Measurements from ENCODE around the gene TMPRSS2. TPM values are rescaled to one million over a fixed set of nuclear protein-coding genes. Genes with fewer than 3 reads are reported as not detected.
A peak's percentile ranks its signal among the peaks of the same experiment; 100 is the strongest.

The TMPRSS2 gene
- total RNA-seq, 2 donors from 2014 or later: not detected

DNA sequence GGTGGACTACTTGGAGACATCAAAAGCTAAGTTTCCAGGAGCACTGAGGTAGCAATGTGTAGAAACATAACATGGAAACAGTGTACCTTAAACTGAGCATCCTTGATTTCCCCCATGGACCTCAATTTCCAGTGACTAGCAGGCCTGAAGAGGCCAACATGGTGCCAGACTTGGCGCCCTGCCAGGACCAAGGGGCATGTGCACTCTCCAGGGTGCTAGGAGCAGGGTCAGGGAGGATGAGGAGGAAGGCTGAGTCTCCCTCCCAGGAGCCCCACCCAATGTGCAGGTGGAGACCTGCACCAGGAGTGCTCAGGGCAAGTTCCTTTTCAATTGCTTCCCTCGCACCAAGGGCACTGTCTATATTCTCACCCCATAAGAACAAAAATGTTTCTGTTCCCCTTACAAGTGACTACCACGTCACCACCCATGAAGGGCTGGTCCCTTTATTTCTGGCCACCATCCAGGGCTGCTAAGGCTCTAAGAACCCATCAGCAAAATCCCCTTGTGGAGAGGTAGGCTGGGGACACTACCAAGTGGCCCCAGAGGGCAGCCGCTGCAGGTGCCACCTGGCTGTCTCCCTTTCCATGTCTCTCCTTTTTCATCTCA, 42.7 kb downstream of the TMPRSS2 start:
- Mint-ChIP-seq H3K27me3 (peaks cover 14 to 17% of the 10 kb centered on the region in 2 donors), H3K36me3 (no peaks in the 10 kb centered on the region), H3K27ac (no peak overlapping the region), H3K9me3 (no peaks in the 10 kb centered on the region), H3K4me3 (no peak overlapping the region), H3K4me1 (ENCODE audit: low read depth in 2 of 2) (peaks cover 20 to 26% of the 10 kb centered on the region in 2 donors)
- DNase-seq (ENCODE audit: low spot score) (no peak), ATAC-seq (peak in 1 of 2 donors; percentile 40)

DNA sequence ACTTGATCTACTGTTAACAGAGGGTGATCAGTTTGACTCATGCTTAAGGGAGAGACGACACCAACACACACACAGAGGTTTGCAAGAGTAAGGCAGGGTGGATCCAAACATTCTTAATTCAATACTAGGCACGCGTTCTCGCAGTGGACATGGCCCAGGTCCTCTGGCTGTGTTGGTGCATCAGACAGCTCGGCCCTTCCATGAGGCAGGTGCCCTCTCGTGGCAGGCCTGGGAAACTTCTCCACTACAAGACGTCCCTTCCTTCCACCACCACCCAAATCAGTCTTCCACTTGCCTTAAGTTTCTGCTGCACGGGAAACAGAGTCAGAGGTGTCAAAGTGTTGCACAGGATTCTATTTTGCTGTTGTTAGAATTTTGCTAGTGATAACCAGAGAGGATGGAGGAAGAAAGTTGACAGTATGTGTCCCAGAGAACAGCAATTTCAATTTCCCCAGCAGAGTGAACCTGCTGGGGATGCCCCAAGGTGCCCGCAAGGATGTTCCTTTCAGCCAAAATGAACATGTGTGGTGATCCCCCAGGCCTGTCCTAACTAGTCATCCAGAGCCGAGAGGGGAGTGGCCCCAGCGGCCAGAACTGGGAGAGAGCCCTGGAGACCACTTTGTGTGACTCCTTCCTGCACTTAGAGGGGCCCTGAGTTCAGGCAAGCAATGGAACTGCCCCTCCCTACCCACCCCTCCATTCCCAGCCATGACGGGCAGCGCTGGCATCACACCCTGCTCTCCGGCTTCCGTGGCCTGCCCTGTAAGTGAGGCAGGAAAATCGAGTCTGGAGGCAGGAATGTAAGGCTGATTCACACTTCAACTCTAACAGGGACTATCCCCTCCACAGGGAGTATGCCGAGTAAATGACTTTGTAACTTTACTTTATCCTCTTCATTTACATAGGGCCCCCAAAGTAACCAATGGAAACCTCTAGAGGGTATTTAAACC, 47.1 kb downstream of the TMPRSS2 start:
- no peaks in the 10 kb centered on the region for H3K27me3 Mint-ChIP-seq
- DNase-seq (ENCODE audit: low spot score) (no peak), ATAC-seq (peak in 1 of 2 donors; percentile 56)
- H3K36me3 Mint-ChIP-seq: no peaks in the 10 kb centered on the region
- H3K4me3 Mint-ChIP-seq: no peak overlapping the region
- no peaks in the 10 kb centered on the region for H3K9me3 Mint-ChIP-seq
- H3K27ac Mint-ChIP-seq: no peak overlapping the region
- peaks cover 3 to 4% of the 10 kb centered on the region in 2 donors for H3K4me1 Mint-ChIP-seq (ENCODE audit: low read depth in 2 of 2)

DNA sequence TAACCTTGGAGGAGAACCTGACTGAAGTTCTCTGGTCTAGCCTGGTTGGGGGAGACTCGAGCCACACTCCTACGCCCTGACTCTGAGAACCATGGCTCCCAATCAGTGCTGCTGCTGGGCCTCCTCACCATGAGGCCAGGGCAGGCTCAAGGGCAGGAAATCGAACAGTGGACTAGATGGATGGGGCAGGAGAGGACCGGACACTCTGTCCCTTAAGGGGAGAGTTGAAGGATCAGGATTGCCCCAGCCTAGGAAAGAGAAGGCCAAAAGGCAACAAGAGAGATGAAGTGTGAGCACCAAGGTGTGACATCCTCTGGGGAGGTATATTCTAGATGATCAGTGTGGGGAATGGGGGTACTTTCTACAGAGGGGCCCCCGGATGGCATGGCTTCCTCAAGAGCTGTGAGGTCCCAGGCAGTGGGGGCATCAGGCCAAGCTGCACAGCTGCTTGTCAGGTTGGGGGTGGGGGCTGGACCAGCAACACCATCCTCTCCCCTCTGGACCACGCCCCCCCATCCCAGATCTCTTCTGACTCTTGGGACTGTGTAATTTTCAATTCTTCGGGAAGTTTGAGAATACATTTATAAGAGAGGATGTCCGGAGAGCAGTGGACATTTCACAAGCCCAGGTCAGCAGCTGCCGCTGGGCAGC, 47.9 kb downstream of the TMPRSS2 start:
- H3K4me3 Mint-ChIP-seq: no peak overlapping the region
- no peaks in the 10 kb centered on the region for H3K36me3 Mint-ChIP-seq
- ATAC-seq: no peak
- H3K27me3 Mint-ChIP-seq: no peaks in the 10 kb centered on the region
- no peak overlapping the region for H3K27ac Mint-ChIP-seq
- DNase-seq (ENCODE audit: low spot score): no peak
- H3K9me3 Mint-ChIP-seq: no peaks in the 10 kb centered on the region
- H3K4me1 Mint-ChIP-seq (ENCODE audit: low read depth in 2 of 2): peaks cover 3 to 4% of the 10 kb centered on the region in 2 donors

DNA sequence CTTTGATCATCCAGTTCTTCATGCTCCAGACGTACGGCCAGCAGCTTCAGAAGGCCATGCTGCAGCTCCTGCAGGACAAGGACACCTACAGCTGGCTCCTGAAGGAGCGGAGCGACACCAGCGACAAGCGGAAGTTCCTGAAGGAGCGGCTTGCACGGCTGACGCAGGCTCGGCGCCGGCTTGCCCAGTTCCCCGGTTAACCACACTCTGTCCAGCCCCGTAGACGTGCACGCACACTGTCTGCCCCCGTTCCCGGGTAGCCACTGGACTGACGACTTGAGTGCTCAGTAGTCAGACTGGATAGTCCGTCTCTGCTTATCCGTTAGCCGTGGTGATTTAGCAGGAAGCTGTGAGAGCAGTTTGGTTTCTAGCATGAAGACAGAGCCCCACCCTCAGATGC, 49.4 kb downstream of the TMPRSS2 start:
- H3K27me3 Mint-ChIP-seq: no peaks in the 10 kb centered on the region
- ATAC-seq (no peak), DNase-seq (ENCODE audit: low spot score) (no peak)
- no peak overlapping the region for H3K27ac Mint-ChIP-seq
- H3K9me3 Mint-ChIP-seq: no peaks in the 10 kb centered on the region
- H3K4me3 Mint-ChIP-seq: no peak overlapping the region
- peaks cover 3 to 4% of the 10 kb centered on the region in 2 donors for H3K4me1 Mint-ChIP-seq (ENCODE audit: low read depth in 2 of 2)
- H3K36me3 Mint-ChIP-seq: no peaks in the 10 kb centered on the region

DNA sequence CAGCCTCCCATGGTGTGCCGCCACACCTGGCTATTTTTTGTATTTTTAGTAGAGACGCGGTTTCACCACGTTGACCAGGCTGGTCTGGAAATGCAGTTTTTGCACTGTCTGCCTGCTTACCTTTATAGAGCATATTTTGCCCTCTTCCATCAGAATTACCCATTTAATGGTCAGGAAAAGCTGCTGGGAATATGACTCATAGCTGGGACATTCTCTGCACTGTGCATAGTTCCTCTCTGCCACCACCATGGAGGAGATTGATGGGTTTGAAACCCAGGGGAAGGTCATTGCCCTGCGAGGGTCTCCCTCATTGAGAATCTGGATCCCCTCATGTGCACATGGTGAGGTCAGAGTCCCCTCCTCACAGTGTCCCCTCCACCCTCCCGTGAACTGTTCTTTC, 49.8 kb downstream of the TMPRSS2 start:
- Mint-ChIP-seq H3K36me3 (no peaks in the 10 kb centered on the region), H3K9me3 (no peaks in the 10 kb centered on the region), H3K27ac (no peak overlapping the region), H3K4me3 (no peak overlapping the region), H3K27me3 (no peaks in the 10 kb centered on the region), H3K4me1 (ENCODE audit: low read depth in 2 of 2) (peaks cover 3 to 4% of the 10 kb centered on the region in 2 donors)
- DNase-seq (ENCODE audit: low spot score) (no peak), ATAC-seq (no peak)

DNA sequence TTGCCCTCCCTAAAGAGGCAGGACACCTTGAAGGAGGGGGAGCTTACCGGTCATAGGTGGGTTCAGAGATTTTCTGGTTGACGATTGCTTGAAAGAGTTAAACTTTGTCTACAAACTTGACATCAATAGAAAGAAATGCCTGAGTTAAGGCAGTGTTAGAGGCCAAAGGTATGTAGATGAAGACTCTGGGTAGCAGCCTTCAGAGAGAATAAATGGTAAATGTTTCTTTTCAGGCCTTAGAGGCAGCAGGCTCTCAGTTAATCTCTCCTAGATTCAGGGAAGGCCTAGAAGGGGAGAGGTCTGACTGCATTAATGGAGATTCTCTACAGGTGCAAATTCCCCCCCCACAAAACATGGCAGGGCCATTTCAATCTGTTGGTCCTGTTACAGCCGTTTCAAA, 54.2 kb downstream of the TMPRSS2 start:
- DNase-seq (ENCODE audit: low spot score) (no peak), ATAC-seq (no peak)
- Mint-ChIP-seq H3K4me1 (ENCODE audit: low read depth in 2 of 2) (no peaks in the 10 kb centered on the region), H3K36me3 (no peaks in the 10 kb centered on the region), H3K27ac (no peak overlapping the region), H3K4me3 (no peak overlapping the region), H3K9me3 (no peaks in the 10 kb centered on the region), H3K27me3 (no peaks in the 10 kb centered on the region)

DNA sequence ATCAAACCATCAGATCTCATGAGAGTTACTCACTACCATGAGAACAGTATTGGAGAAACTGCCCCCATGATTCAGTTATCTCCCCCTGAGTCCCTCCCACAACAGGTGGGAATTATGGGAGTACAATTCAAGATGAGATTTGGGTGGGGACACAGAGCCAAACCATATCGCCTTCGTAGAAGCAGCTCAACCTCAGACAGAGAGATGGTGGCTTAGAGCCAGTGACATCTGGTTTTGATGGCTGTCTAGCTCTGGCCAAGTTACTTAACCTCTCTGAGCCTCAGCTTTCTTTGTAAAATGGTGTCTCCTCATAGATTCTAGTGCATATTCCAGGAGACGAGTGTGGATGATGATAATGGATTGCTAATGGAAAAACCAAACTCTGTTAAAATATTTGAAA, 54.8 kb downstream of the TMPRSS2 start:
- Mint-ChIP-seq H3K27me3 (no peaks in the 10 kb centered on the region), H3K36me3 (no peaks in the 10 kb centered on the region), H3K27ac (no peak overlapping the region), H3K4me1 (ENCODE audit: low read depth in 2 of 2) (no peaks in the 10 kb centered on the region), H3K9me3 (no peaks in the 10 kb centered on the region), H3K4me3 (no peak overlapping the region)
- ATAC-seq (no peak), DNase-seq (ENCODE audit: low spot score) (no peak)

DNA sequence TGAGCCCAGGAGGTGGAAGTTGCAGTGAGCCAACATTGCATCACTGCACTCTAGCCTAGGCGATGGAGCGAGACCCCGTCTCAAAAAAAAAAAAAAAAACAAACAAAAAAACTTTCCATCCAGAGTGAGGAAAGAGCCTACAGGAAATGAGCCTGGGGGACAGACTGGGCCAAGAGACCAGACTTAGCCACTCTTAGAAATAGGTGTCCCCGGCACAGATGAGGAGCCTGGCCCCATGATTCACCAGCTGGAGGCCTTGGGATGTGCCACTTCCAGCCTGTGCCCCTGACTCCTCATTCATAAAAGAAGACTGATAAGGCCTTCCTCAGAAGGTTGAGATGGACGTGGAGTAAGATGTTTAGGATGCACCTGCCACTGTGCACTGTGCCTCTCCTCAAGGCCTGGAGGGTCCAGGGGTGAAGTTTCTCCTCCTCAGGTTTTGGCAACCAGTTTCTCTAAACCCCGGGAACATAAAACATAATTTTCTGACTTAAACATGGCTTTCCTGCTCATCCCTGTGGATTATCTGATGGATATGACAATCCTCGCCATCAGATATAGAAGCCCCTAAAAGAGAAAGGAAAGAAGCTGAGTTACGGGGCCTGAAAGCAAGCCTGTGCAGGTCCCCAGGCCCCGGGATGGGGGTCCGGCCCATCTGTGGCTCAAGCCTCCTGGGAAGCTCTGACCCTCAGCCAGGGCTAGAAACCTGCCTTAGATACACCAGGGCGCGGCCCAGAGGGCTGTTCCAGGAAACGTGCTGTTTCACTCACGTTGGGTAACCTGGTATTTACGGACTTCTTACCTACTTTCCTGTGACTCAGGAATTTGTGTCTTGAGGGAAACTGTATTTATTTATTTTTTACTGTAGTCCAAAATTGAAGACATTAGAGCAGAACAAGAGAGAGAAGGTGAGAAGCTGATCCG, 55.9 kb downstream of the TMPRSS2 start:
- Mint-ChIP-seq H3K4me3 (no peak overlapping the region), H3K36me3 (no peaks in the 10 kb centered on the region), H3K4me1 (ENCODE audit: low read depth in 2 of 2) (no peaks in the 10 kb centered on the region), H3K9me3 (no peaks in the 10 kb centered on the region), H3K27ac (no peak overlapping the region), H3K27me3 (no peaks in the 10 kb centered on the region)
- DNase-seq (ENCODE audit: low spot score): no peak
- no peak for ATAC-seq

DNA sequence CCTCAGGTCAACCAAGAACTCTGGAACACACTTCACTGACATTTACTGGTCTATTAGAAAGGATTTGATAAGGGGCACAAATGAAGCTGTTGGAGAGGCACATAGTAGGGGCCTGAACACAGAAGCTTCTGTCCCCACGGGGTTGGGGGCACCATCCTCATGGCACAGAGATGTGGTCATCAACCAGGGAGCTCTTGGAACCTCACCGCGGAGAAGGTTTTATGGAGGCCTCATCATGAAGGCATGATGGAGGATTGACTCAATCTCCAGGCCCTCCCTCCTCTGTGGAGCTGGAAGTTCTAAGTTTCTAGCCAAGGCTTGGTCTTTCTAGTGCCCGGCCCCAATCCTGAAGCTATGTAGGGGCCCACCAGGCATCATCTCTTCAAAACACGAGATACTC, 58.3 kb downstream of the TMPRSS2 start:
- Mint-ChIP-seq H3K36me3 (no peaks in the 10 kb centered on the region), H3K27me3 (no peaks in the 10 kb centered on the region), H3K27ac (no peak overlapping the region), H3K4me1 (ENCODE audit: low read depth in 2 of 2) (no peaks in the 10 kb centered on the region), H3K4me3 (no peak overlapping the region), H3K9me3 (no peaks in the 10 kb centered on the region)
- no peak for DNase-seq (ENCODE audit: low spot score)
- ATAC-seq: no peak

DNA sequence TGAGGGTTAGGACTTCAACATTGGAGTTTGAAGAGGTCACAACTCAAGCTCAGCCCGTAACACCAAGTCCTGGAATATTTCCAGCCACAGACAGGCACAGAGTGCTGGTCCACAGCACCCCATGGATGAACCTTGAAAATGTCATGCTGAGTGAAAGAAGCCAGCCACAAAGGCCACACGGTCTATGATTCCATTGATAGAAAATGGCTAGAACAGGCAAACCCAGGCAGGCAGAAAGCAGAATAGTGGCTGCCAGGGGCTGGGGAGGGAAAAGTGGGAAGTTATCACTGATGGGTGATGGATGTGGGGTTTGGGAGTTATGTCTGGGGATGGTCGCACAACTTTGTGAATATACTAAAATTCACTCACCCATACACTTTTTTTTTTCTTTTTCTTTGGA, 60.6 kb downstream of the TMPRSS2 start:
- Mint-ChIP-seq H3K9me3 (no peaks in the 10 kb centered on the region), H3K27ac (no peak overlapping the region), H3K27me3 (no peaks in the 10 kb centered on the region), H3K4me3 (no peak overlapping the region), H3K36me3 (peaks cover 7% of the 10 kb centered on the region), H3K4me1 (ENCODE audit: low read depth in 2 of 2) (no peaks in the 10 kb centered on the region)
- no peak for DNase-seq (ENCODE audit: low spot score)
- no peak for ATAC-seq

DNA sequence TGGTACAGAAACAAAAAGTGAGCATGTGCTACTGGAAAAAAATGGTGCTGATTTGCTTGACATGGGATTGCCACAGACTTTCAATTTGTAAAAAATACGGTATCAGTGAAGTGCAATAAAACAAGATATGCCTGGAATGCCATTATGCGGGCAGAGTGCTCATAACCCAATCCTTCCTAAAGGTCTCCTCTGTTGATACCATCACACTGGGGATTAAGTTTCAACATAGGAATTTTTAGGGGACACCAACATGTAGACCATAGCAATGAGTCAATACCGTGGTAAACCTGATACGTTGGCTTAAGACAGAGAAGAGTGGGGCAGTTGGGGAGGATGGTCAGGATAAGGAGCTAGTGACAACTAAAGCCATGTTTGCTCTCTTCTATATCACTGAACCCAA, 61.4 kb downstream of the TMPRSS2 start:
- Mint-ChIP-seq H3K36me3 (peaks cover 13% of the 10 kb centered on the region), H3K27ac (no peak overlapping the region), H3K27me3 (no peaks in the 10 kb centered on the region)

DNA sequence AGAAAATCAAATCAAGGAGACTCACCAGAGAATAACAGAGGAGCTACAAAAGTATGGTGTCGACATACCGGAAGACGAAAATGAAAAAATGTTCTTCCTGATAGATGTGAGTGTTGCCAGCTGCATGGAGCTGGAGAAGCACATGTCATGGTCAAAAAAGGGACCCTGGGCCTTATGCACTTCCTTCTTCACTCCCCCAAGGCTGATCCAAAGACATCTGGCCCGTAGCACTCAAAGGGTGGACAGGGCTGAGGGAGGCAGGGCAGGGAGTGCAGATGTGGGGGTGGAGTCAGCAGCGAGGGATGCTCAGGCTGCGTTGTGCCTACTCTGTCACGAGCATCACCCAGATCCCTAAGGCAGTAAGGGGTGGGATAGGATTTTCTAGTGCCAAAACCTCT, 62.5 kb downstream of the TMPRSS2 start:
- H3K27ac Mint-ChIP-seq: no peak overlapping the region
- no peak for DNase-seq (ENCODE audit: low spot score)
- no peaks in the 10 kb centered on the region for H3K27me3 Mint-ChIP-seq
- no peak for ATAC-seq
- no peaks in the 10 kb centered on the region for H3K9me3 Mint-ChIP-seq
- H3K4me3 Mint-ChIP-seq: no peak overlapping the region
- H3K4me1 Mint-ChIP-seq (ENCODE audit: low read depth in 2 of 2): no peaks in the 10 kb centered on the region
- H3K36me3 Mint-ChIP-seq: peaks cover 16% of the 10 kb centered on the region

More for the DNA sequence above, 61.4 kb downstream of the TMPRSS2 start:
- no peak overlapping the region for H3K4me3 Mint-ChIP-seq
- H3K9me3 Mint-ChIP-seq: no peaks in the 10 kb centered on the region
- DNase-seq (ENCODE audit: low spot score): no peak
- no peak for ATAC-seq
- no peaks in the 10 kb centered on the region for H3K4me1 Mint-ChIP-seq (ENCODE audit: low read depth in 2 of 2)

DNA sequence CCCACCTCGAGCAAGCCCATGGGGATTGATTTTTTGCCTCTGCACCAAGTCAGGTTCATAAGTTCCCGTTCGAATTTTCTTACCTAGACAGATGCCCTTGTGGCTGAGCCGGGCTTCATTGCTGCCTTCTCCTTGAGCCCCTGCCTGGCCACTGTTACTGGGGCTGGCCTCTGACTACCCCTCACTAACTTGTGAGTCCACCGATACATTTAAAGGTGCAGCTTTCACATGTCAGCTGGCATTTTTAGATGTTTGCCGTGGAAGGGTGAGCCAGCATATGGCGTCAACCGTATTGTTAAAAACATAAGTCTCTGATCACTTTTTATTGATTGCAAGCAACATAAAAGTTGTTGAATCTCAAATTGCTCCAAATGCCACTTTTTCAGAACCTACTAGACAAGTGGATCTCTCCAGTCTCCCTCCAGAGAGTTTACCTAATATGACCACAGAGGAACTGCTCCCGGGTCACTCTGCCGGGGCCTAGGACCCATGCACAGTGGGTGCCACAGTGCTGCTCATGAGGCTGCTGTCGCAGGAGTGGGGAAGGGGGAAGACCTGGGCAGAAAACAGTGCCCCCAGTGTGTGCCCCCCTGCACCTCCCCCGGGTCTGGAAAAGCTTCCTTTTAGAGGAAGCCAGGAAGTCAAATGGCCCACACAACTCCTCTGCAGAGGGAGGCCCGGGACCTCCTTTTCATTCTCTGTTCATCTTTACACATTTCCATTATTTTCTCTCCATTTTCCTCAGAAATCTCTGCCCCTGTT, 63.1 kb downstream of the TMPRSS2 start:
- H3K36me3 Mint-ChIP-seq: peaks cover 16% of the 10 kb centered on the region
- no peaks in the 10 kb centered on the region for H3K9me3 Mint-ChIP-seq
- no peak overlapping the region for H3K4me3 Mint-ChIP-seq
- no peaks in the 10 kb centered on the region for H3K4me1 Mint-ChIP-seq (ENCODE audit: low read depth in 2 of 2)
- H3K27ac Mint-ChIP-seq: no peak overlapping the region
- no peaks in the 10 kb centered on the region for H3K27me3 Mint-ChIP-seq
- ATAC-seq: no peak
- DNase-seq (ENCODE audit: low spot score): no peak
